Activated naive CD4-positive, alpha-beta T cell treated with anti-CD3 and anti-CD28 coated beads for 36 hours (primary cell): ENCODE measurements around the gene ZBTB20. TPM values are rescaled to one million over a fixed set of nuclear protein-coding genes. Genes with fewer than 3 reads are reported as not detected.
A peak's percentile ranks its signal among the peaks of the same experiment; 100 is the strongest.

ENCODE experiments used
- CTCF ChIA-PET: fragments of 350-600 bp; sonication (Branson Sonifier 250); formaldehyde crosslinking; loops from one replicate; lab custom pipeline; 2021; ENCODE audit warnings: antibody characterized with exemption; lab: Charles Lee
- DNase-seq: peaks from one replicate; pipeline ENCODE4 v3.0.0-alpha.2; 2020
- H3K27ac Mint-ChIP-seq: one replicate; pipeline ENCODE4 v1.8.0; 2021; ENCODE audit warnings: mild to moderate bottlenecking, mixed read lengths
- H3K27me3 Mint-ChIP-seq: one replicate; pipeline ENCODE4 v1.8.0; 2021; ENCODE audit warnings: low read depth, mixed read lengths
- H3K36me3 Mint-ChIP-seq: one replicate; pipeline ENCODE4 v1.8.0; 2021; ENCODE audit warnings: low read depth, mixed read lengths
- H3K4me1 Mint-ChIP-seq: one replicate; pipeline ENCODE4 v1.8.0; 2021; ENCODE audit warnings: low read depth, mixed read lengths
- H3K4me3 Mint-ChIP-seq: one replicate; pipeline ENCODE4 v1.8.0; 2021; ENCODE audit warnings: mild to moderate bottlenecking, moderate library complexity, mixed read lengths
- H3K9me3 Mint-ChIP-seq: one replicate; pipeline ENCODE4 v1.8.0; 2021; ENCODE audit warnings: mixed read lengths
- intact Hi-C: fragments of 100-400 bp; cut with micrococcal nuclease; formaldehyde crosslinking; loops from one replicate; pipeline ENCODE4 v1.15.1; 2023
- total RNA-seq, 2 experiments: library from RNA; stranded (reverse); gene quantifications; one replicate each; pipeline ENCODE4 v1.2.3, GENCODE V29; 2021

The ZBTB20 gene
- total RNA-seq, 2 experiments from 2014 or later = 4.5 to 4.7 TPM

DNA sequence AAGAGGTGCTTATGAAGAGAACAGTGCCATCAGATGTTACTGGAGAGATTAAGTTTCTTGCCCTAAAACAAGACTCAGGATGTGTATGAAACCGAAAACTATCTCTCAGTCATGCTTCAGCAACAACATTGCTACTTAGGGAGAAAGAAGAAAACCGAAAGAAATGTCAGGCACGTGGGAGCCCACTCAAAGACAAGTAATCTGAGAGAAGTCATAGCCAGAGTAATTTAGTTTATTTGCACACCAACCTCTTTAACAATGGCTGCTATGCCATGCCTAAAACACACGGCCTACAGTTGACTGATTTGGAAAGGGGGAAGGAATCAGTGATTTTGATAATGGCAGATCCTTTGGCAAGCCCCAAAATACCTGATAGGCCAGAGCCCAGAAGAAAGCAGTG, 690.3 kb downstream of the ZBTB20 start:
- CTCF ChIA-PET = no interaction called here
- Mint-ChIP-seq H3K4me1 (peaks cover 6% of the 10 kb centered on the region), H3K9me3 (no peaks in the 10 kb centered on the region), H3K27me3 (no peaks in the 10 kb centered on the region), H3K4me3 (no peak overlapping the region), H3K27ac (no peak overlapping the region), H3K36me3 (no peaks in the 10 kb centered on the region)
- DNase-seq = no peak
- intact Hi-C loops = no loop called here

DNA sequence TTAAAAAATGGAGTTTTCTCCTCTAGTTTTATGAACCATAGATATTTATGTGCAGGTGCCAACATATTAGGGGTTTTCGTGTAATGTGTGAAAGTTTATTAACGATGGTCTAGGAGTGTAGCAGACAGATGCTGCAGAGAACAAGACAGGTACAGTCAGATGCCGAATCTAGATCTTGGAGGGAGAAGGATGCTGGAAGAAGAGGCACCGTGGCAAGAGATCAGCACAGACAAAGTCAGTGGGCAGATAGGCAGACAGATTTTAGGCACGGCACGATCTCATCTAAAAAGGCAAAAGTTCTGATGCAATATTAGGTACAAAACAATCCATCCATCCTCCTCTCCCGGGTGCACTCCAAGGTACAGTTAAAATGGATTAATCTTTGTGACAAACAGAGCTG, 691.7 kb downstream of the ZBTB20 start:
- H3K36me3 Mint-ChIP-seq = no peaks in the 10 kb centered on the region
- intact Hi-C loops = loop anchor here (2.0 kb wide), 1 partner anchor 37 kb away; no protein-coding TSS in a partner anchor
- CTCF ChIA-PET = interaction anchor here (1.0 kb wide), 1 partner anchor 72 kb away, joined by 3 read pairs; no protein-coding TSS in a partner anchor
- H3K27ac Mint-ChIP-seq = no peak overlapping the region
- peaks cover 6% of the 10 kb centered on the region for H3K4me1 Mint-ChIP-seq
- no peak for DNase-seq
- H3K27me3 Mint-ChIP-seq = no peaks in the 10 kb centered on the region
- H3K4me3 Mint-ChIP-seq = no peak overlapping the region
- no peaks in the 10 kb centered on the region for H3K9me3 Mint-ChIP-seq

DNA sequence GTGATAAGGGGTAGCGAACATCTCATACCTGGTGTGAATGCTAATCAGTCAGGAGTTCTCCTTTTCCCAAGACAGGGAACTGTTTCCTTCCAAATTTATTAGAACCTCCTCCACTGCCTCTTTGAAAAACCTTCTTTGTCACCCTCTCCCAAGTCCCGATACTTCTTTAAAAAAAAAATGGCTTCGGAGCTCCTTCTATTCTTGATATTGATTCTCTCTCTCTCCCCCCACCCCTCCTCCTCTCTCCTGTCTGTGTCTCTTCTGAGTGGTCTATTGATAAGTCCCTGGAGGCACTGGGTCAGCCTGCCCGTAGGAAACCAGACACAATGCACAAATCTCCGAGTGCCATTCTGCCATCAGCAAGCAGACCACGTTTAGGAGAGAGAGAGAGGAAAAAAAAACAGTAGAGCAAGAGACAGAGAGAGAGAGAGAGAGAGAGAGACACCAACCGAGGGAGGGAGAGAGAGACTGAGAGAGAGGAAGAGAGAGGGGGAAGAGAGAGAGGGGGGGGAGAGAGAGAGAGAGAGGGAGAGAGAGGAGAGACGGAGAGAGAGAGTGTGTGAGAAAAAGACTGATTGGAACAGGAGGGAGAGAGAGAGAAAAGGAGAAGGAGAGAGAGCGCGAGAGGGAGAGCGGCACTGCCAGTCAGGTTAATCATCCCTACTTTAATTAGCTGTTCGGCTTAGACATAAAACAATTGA, 692.4 kb downstream of the ZBTB20 start:
- H3K27me3 Mint-ChIP-seq = no peaks in the 10 kb centered on the region
- no peaks in the 10 kb centered on the region for H3K36me3 Mint-ChIP-seq
- no peak for DNase-seq
- intact Hi-C loops = loop anchor here (2.0 kb wide), 1 partner anchor 36 kb away; no protein-coding TSS in a partner anchor
- no peaks in the 10 kb centered on the region for H3K9me3 Mint-ChIP-seq
- peaks cover 6% of the 10 kb centered on the region for H3K4me1 Mint-ChIP-seq
- CTCF ChIA-PET = interaction anchor here (0.6 to 1.0 kb wide), 4 partner anchors 57 to 1234 kb away, joined by 3 to 4 read pairs (median 3); no protein-coding TSS in a partner anchor
- H3K4me3 Mint-ChIP-seq = no peak overlapping the region
- no peak overlapping the region for H3K27ac Mint-ChIP-seq

DNA sequence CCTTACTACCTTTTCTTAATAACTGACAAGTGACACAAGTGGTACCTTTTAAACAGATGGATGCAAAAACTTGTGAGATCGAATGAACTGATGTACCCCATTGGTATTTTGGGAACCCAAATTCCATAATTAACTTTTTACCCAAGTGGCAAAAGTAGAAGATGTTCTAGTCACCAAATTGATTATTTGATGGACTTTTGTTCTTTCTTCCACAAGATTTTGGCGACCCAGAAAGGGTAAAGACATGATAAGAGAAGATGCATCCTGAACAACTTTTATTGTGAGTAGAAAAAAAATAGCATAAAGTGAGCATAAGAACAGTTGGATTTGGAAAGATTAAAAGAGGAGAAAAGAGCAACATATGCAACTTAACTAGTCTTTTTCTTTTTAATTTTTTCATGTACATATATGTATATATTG, 693.7 kb downstream of the ZBTB20 start:
- no peaks in the 10 kb centered on the region for H3K36me3 Mint-ChIP-seq
- peak overlapping the region; percentile 49 for H3K4me3 Mint-ChIP-seq
- peaks cover 3% of the 10 kb centered on the region for H3K4me1 Mint-ChIP-seq
- no peak for DNase-seq
- intact Hi-C loops = no loop called here
- no peaks in the 10 kb centered on the region for H3K9me3 Mint-ChIP-seq
- CTCF ChIA-PET = interaction anchor here (0.7 to 1.3 kb wide), 3 partner anchors 10 to 361 kb away, joined by 3 to 4 read pairs (median 3); no protein-coding TSS in a partner anchor
- H3K27me3 Mint-ChIP-seq = no peaks in the 10 kb centered on the region
- no peak overlapping the region for H3K27ac Mint-ChIP-seq

DNA sequence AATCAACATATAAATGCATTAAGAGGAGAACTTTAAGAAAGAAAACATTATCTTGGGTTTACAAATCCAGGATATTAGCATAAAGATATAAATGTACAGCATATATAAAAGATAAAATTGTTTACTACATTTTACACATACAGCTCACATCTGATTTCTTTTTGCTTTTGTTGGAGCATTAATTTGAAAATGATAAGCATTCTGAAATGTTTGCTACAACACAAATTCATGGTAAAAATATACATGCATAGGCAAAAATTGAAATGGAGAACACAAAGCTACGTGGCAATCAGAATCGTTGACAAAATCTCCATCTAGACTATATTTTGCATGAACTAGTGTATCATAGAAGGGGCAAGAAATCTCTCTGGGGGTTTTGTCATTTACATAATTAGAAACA, 694.2 kb downstream of the ZBTB20 start:
- Mint-ChIP-seq H3K4me1 (peaks cover 3% of the 10 kb centered on the region), H3K36me3 (no peaks in the 10 kb centered on the region), H3K4me3 (no peak overlapping the region), H3K27me3 (no peaks in the 10 kb centered on the region), H3K9me3 (no peaks in the 10 kb centered on the region), H3K27ac (no peak overlapping the region)
- intact Hi-C loops = no loop called here
- CTCF ChIA-PET = interaction anchor here (1.3 kb wide), 1 partner anchor 10 kb away, joined by 3 read pairs; no protein-coding TSS in a partner anchor
- no peak for DNase-seq

DNA sequence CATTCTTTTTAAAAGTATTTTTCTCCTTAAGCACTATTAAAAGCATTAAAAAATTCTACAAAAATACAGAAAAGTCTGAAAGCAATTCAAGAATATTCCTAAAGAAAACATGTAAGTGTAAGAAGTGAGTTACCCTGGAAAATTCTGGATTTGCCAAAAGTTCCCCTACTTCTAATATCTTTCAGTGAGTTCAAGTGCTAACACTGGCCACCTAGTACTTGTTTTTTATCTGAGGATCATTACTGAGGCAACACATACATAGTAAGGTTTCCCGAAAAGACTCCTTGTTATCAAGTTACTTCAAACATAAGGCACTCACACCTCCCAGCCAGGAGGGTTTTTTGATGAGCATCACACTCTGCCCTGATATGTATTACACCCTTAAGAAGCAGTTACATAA, 694.8 kb downstream of the ZBTB20 start:
- H3K9me3 Mint-ChIP-seq = no peaks in the 10 kb centered on the region
- no peaks in the 10 kb centered on the region for H3K36me3 Mint-ChIP-seq
- no peak overlapping the region for H3K27ac Mint-ChIP-seq
- no peak overlapping the region for H3K4me3 Mint-ChIP-seq
- CTCF ChIA-PET = interaction anchor here (1.3 kb wide), 1 partner anchor 9 kb away, joined by 3 read pairs; no protein-coding TSS in a partner anchor
- DNase-seq = no peak
- no peaks in the 10 kb centered on the region for H3K27me3 Mint-ChIP-seq
- intact Hi-C loops = no loop called here
- H3K4me1 Mint-ChIP-seq = peaks cover 3% of the 10 kb centered on the region

DNA sequence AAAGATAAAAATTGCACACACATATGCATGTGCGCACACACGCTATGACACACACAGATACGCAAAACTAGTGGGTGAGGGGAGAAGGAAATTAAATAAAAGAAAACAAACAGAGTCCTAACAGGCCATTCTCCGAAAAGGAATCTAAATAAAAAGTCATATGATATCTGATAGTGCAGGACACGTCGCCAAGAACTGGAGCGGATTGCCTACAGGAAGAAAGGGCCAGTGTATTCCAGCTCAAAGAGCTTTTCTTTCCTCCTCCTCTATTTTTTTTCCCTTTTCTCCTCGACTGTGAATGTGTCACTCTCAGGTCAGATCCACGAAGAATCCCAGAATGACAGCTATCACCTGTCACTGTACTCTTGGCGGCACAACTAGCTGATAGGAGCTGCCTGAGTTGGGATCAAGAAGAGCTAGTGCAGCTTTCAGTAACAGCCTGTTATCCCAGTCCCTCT, 695.5 kb downstream of the ZBTB20 start:
- H3K4me3 Mint-ChIP-seq = no peak overlapping the region
- no peaks in the 10 kb centered on the region for H3K27me3 Mint-ChIP-seq
- no peak for DNase-seq
- no peaks in the 10 kb centered on the region for H3K36me3 Mint-ChIP-seq
- intact Hi-C loops = no loop called here
- H3K4me1 Mint-ChIP-seq = peaks cover 3% of the 10 kb centered on the region
- CTCF ChIA-PET = interaction anchor here (0.6 to 1.0 kb wide), 3 partner anchors 9 to 296 kb away, joined by 3 read pairs; no protein-coding TSS in a partner anchor
- H3K27ac Mint-ChIP-seq = no peak overlapping the region
- no peaks in the 10 kb centered on the region for H3K9me3 Mint-ChIP-seq

DNA sequence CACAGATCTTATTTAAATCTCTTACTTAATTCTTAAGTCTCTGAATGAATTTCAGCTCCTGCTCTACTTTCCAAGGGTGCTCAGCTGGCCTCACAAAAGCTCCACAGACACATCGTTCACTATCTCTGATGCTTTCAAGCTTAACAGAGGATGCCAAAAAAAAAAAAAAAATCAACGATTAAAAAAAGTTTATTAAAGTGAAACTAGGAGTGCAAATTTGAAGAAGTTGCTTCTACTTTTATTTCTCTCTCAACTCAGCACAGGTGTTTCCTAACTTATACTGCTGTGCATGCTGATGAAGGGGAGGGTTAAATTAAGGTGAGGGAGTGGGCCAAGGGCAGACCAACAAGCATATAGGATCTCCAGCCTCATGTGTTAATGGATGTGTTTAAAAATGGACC, 696.0 kb downstream of the ZBTB20 start:
- no peak overlapping the region for H3K27ac Mint-ChIP-seq

DNA sequence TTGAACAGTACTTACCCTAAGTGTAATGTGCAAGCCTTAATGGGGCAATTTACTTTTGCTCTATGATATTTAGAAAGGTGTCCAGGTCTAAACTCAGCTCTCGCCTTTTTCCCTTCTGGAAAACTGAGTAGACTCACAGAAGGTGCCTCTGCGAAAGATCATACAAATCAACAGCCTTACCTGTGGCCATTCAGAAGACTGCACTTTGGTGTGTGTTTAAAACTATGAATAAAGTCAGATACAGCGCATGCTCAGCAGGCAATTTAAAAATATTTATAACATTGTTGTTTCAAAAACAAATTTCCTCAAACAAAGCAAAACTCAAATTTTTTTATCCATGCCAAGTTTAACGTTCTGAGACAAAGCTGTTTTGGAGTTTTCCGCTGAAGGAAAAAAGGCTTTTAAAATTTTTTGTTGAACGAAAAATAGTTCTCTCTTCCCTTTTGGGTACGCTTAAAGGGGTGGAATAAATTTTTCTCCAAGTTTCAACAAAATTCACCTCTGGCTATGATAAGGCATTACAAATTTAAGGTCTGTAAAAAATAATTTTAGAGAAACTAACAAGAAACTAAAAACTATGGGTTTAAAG, 697.0 kb downstream of the ZBTB20 start:
- no peak overlapping the region for H3K27ac Mint-ChIP-seq
- CTCF ChIA-PET = interaction anchor here (0.7 to 3.6 kb wide), 2 partner anchors 31 to 79 kb away, joined by 3 to 12 read pairs; no protein-coding TSS in a partner anchor
- no peak overlapping the region for H3K4me3 Mint-ChIP-seq
- no peaks in the 10 kb centered on the region for H3K27me3 Mint-ChIP-seq
- peaks cover 3% of the 10 kb centered on the region for H3K4me1 Mint-ChIP-seq
- H3K36me3 Mint-ChIP-seq = no peaks in the 10 kb centered on the region
- no peaks in the 10 kb centered on the region for H3K9me3 Mint-ChIP-seq
- intact Hi-C loops = no loop called here
- no peak for DNase-seq

More for the DNA sequence above, 696.0 kb downstream of the ZBTB20 start:
- H3K4me1 Mint-ChIP-seq = peaks cover 3% of the 10 kb centered on the region
- intact Hi-C loops = no loop called here
- no peak overlapping the region for H3K4me3 Mint-ChIP-seq
- CTCF ChIA-PET = interaction anchor here (1.0 kb wide), 2 partner anchors 8 to 295 kb away, joined by 3 read pairs; no protein-coding TSS in a partner anchor
- no peaks in the 10 kb centered on the region for H3K36me3 Mint-ChIP-seq
- H3K9me3 Mint-ChIP-seq = no peaks in the 10 kb centered on the region
- H3K27me3 Mint-ChIP-seq = no peaks in the 10 kb centered on the region
- DNase-seq = no peak

DNA sequence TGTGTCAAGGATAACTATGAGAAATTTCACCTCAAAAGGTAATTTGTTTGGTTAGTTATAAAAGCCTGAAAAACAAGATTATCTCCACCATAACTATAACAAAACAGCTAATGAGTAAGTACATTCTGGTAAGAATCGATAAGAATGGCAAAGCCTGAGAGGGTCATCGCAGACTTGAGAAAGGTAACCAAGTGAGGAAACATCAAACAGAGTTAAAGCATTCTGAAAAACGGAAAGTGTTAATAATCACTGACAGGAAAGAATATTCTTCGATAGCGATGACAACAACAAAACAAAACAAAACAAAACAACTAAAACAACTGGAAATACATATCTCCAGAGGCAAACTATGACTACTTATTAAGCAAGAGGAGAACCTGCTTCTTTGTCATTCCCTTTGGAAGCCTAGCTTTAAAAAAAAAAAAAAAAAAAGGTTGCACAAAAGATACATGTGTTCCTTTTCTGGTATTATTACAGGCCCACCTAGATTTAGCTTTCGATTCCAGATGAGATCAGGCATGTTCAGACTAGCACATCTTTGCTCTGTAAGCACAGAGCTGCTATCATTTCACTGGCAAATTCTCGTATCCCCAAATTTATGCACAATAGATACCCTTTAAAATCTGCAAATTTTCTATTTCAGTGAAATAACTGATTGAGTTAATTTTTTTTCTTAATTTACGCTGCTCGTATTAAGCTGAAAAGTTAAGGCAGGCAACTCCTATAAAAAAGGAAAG, 697.6 kb downstream of the ZBTB20 start:
- Mint-ChIP-seq H3K27ac (no peak overlapping the region), H3K4me1 (peaks cover 3% of the 10 kb centered on the region), H3K9me3 (no peaks in the 10 kb centered on the region), H3K36me3 (no peaks in the 10 kb centered on the region), H3K27me3 (no peaks in the 10 kb centered on the region), H3K4me3 (no peak overlapping the region)
- DNase-seq = no peak
- intact Hi-C loops = no loop called here
- CTCF ChIA-PET = interaction anchor here (0.7 to 3.6 kb wide), 2 partner anchors 30 to 78 kb away, joined by 3 to 12 read pairs; no protein-coding TSS in a partner anchor

DNA sequence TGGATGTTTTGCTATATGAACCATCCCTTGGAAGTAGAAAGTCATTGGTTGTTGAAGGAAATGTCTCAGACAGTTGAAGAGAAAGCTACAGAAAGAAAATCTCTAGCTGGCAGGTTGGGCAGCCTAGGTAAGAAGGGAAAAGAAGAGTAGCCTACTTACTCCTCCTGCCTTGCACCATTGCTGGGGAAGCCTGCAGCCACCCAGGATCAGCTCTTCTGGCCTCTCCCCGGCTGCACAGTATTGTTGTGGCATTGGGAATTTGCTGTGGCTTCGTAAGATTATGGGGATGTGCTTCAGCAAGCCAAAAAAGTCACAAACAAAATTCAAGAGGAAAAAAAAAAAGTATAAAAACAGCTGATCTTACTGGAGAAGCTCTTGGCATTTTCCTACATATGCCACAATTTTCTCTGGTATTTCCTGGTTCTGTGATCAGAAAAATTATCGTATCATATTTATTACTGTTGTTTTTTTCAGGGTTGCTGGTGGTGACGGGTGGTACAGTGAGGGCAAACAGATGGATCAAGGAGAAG, 699.1 kb downstream of the ZBTB20 start:
- intact Hi-C loops = no loop called here
- Mint-ChIP-seq H3K27me3 (no peaks in the 10 kb centered on the region), H3K4me1 (no peaks in the 10 kb centered on the region), H3K4me3 (no peak overlapping the region), H3K27ac (no peak overlapping the region), H3K36me3 (no peaks in the 10 kb centered on the region), H3K9me3 (no peaks in the 10 kb centered on the region)
- no peak for DNase-seq
- CTCF ChIA-PET = interaction anchor here (0.6 to 3.6 kb wide), 5 partner anchors 10 to 29 kb away, joined by 3 to 12 read pairs (median 3); no protein-coding TSS in a partner anchor
